NCI-H524 (cell line): Measurements from ENCODE around the gene LIFR.
A peak's percentile ranks its signal among the peaks of the same experiment; 100 is the strongest.
"Not testable (repeated sequence)": the region's sequence is repeated elsewhere in the genome, so short reads cannot be mapped to it uniquely, and the experiment has no call there.

Source experiments
- DNase-seq, 2 experiments: peaks; one replicate each; lab custom pipeline; 2025; lab: John Stamatoyannopoulos, UW

Gene LIFR

GRCh38 chr5:38556599-38557307 is at the start of gene LIFR:
TSS of gene LIFR (minus strand) at chr5:38556646. CDS start at chr5:38530647, 25,999 bp downstream.
- peak; percentile 84 to 86 for DNase-seq

- DNase-seq = no peak
Measured at GRCh38 chr5:38605610-38606009, 49.2 kb upstream of the LIFR start.

GRCh38 chr5:38603691-38604090 is 47.2 kb upstream of the LIFR start:
- DNase-seq = no peak

- DNase-seq = no peak
Measured at GRCh38 chr5:38602641-38603040, 46.2 kb upstream of the LIFR start.

GRCh38 chr5:38601863-38602298 is 45.4 kb upstream of the LIFR start:
- no peak for DNase-seq

- no peak for DNase-seq
Measured at GRCh38 chr5:38601133-38601862, 44.9 kb upstream of the LIFR start.

GRCh38 chr5:38600329-38601045 is 44.0 kb upstream of the LIFR start:
- DNase-seq = no peak

- DNase-seq = not testable (repeated sequence)
Measured at GRCh38 chr5:38599751-38600150, 43.3 kb upstream of the LIFR start.

- DNase-seq = no peak
Measured at GRCh38 chr5:38598994-38599617, 42.7 kb upstream of the LIFR start.

GRCh38 chr5:38598296-38598993 is 42.0 kb upstream of the LIFR start:
- DNase-seq = no peak

- DNase-seq = peak in 1 of 2 experiments; percentile 17
Measured at GRCh38 chr5:38596981-38597380, 40.5 kb upstream of the LIFR start.

GRCh38 chr5:38595132-38595745 is 38.8 kb upstream of the LIFR start:
- no peak for DNase-seq

- no peak for DNase-seq
Measured at GRCh38 chr5:38593959-38594358, 37.5 kb upstream of the LIFR start.

- DNase-seq = no peak
Measured at GRCh38 chr5:38591523-38591849, 35.0 kb upstream of the LIFR start.

- DNase-seq = no peak
Measured at GRCh38 chr5:38590838-38591522, 34.5 kb upstream of the LIFR start.

GRCh38 chr5:38589629-38590028 is 33.2 kb upstream of the LIFR start:
- DNase-seq = no peak

- DNase-seq = peak in 1 of 2 experiments; percentile 41
Measured at GRCh38 chr5:38585816-38586215, 29.4 kb upstream of the LIFR start.

- no peak for DNase-seq
Measured at GRCh38 chr5:38583500-38583899, 27.1 kb upstream of the LIFR start.

GRCh38 chr5:38582975-38583319 is 26.5 kb upstream of the LIFR start:
- no peak for DNase-seq

GRCh38 chr5:38582293-38582974 is 26.0 kb upstream of the LIFR start:
- DNase-seq = no peak
